ENCODE data around the gene FREM2. TPM values are rescaled to one million over a fixed set of nuclear protein-coding genes. Genes with fewer than 3 reads are reported as not detected.

The FREM2 gene, protein sequence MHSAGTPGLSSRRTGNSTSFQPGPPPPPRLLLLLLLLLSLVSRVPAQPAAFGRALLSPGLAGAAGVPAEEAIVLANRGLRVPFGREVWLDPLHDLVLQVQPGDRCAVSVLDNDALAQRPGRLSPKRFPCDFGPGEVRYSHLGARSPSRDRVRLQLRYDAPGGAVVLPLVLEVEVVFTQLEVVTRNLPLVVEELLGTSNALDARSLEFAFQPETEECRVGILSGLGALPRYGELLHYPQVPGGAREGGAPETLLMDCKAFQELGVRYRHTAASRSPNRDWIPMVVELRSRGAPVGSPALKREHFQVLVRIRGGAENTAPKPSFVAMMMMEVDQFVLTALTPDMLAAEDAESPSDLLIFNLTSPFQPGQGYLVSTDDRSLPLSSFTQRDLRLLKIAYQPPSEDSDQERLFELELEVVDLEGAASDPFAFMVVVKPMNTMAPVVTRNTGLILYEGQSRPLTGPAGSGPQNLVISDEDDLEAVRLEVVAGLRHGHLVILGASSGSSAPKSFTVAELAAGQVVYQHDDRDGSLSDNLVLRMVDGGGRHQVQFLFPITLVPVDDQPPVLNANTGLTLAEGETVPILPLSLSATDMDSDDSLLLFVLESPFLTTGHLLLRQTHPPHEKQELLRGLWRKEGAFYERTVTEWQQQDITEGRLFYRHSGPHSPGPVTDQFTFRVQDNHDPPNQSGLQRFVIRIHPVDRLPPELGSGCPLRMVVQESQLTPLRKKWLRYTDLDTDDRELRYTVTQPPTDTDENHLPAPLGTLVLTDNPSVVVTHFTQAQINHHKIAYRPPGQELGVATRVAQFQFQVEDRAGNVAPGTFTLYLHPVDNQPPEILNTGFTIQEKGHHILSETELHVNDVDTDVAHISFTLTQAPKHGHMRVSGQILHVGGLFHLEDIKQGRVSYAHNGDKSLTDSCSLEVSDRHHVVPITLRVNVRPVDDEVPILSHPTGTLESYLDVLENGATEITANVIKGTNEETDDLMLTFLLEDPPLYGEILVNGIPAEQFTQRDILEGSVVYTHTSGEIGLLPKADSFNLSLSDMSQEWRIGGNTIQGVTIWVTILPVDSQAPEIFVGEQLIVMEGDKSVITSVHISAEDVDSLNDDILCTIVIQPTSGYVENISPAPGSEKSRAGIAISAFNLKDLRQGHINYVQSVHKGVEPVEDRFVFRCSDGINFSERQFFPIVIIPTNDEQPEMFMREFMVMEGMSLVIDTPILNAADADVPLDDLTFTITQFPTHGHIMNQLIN (N-terminal part only)
- total RNA-seq = 69.3 TPM

DNA sequence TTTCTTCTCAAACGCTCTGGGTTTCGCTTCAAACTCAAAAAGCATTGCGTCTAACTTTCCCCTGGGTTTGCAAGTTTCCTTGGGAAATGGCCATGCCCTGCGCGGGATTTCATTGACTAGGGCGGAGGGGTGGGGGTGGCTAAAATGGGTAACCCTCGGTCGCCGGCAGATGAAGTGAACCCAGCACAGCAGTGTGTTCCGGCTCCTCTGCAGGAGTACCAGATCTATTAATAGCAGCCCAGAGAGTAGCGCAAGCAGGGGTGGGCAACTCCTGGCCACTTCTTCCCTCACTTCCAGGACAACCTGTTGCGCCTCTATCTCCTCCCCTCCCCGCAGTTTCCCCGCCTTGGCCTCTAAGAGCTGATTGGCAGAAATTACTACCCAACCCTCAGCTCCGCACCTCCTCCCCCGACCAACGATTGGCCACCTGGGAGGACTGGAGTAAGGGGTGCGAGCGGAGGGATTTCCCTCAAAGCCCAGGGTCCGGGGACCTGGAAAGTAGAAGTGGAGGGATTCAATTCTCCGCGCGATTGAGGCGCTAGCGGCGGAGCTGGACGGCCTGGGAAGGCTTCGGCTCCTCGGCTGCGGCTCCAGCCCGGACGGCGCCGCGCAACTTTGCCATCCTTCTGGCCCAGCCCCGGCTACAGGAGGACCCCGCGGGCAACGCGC lies at the start of gene FREM2:
Gene FREM2, plus strand, starts transcription at position 501 of the 669 bp plus-strand sequence. CDS start 268 bp downstream, outside the sequence.

Small RNA genes lying within 50 kb of the gene (small RNA-seq; reads per million reads assigned to genes)
- gene PLA2G12AP2 (ENCODE audit: low replicate concordance) (not detected), gene RNU6-56P (ENCODE audit: low replicate concordance) (not detected)

Measured in metanephros (tissue), 2 donors.